NB4 (cell line): ENCODE data around the gene SIRPB2.

ENCODE experiments used
- MAX ChIP-seq: IDR thresholded peaks from 2 replicates; pipeline ENCODE4 v1.6.1; 2011; ENCODE audit warnings: low read depth, low read length
- POLR2A ChIP-seq: IDR thresholded peaks from 2 replicates; pipeline ENCODE4 v1.6.1; 2011; ENCODE audit warnings: mild to moderate bottlenecking; ENCODE audit not compliant: insufficient read length; ENCODE audit errors: extremely low read depth
- TF ChIP-seq, protein P1 (sequence below): IDR thresholded peaks from one replicate; pipeline ENCODE4 v1.5.1; 2012; ENCODE audit warnings: low read depth, low read length

- TF ChIP-seq, protein P1, sequence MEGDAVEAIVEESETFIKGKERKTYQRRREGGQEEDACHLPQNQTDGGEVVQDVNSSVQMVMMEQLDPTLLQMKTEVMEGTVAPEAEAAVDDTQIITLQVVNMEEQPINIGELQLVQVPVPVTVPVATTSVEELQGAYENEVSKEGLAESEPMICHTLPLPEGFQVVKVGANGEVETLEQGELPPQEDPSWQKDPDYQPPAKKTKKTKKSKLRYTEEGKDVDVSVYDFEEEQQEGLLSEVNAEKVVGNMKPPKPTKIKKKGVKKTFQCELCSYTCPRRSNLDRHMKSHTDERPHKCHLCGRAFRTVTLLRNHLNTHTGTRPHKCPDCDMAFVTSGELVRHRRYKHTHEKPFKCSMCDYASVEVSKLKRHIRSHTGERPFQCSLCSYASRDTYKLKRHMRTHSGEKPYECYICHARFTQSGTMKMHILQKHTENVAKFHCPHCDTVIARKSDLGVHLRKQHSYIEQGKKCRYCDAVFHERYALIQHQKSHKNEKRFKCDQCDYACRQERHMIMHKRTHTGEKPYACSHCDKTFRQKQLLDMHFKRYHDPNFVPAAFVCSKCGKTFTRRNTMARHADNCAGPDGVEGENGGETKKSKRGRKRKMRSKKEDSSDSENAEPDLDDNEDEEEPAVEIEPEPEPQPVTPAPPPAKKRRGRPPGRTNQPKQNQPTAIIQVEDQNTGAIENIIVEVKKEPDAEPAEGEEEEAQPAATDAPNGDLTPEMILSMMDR = no peak
- TF ChIP-seq POLR2A (no peak), MAX (no peak)
Measured at GRCh38 chr20:1489325-1489724, 1.9 kb downstream of the SIRPB2 start.
